Hematopoietic multipotent progenitor cell treated with erythropoietin and hydrocortisone succinate and interleukin-3 and kit ligand, for 17 days (in vitro differentiated cells): ENCODE results near the gene CALCOCO1.
"Not testable (repeated sequence)": the region's sequence is repeated elsewhere in the genome, so short reads cannot be mapped to it uniquely, and the experiment has no call there.

Source experiments
- DNase-seq: peaks from one replicate; pipeline ENCODE4 v3.0.0-alpha.2; 2015; ENCODE audit warnings: low spot score

Gene CALCOCO1, protein sequence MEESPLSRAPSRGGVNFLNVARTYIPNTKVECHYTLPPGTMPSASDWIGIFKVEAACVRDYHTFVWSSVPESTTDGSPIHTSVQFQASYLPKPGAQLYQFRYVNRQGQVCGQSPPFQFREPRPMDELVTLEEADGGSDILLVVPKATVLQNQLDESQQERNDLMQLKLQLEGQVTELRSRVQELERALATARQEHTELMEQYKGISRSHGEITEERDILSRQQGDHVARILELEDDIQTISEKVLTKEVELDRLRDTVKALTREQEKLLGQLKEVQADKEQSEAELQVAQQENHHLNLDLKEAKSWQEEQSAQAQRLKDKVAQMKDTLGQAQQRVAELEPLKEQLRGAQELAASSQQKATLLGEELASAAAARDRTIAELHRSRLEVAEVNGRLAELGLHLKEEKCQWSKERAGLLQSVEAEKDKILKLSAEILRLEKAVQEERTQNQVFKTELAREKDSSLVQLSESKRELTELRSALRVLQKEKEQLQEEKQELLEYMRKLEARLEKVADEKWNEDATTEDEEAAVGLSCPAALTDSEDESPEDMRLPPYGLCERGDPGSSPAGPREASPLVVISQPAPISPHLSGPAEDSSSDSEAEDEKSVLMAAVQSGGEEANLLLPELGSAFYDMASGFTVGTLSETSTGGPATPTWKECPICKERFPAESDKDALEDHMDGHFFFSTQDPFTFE

DNA sequence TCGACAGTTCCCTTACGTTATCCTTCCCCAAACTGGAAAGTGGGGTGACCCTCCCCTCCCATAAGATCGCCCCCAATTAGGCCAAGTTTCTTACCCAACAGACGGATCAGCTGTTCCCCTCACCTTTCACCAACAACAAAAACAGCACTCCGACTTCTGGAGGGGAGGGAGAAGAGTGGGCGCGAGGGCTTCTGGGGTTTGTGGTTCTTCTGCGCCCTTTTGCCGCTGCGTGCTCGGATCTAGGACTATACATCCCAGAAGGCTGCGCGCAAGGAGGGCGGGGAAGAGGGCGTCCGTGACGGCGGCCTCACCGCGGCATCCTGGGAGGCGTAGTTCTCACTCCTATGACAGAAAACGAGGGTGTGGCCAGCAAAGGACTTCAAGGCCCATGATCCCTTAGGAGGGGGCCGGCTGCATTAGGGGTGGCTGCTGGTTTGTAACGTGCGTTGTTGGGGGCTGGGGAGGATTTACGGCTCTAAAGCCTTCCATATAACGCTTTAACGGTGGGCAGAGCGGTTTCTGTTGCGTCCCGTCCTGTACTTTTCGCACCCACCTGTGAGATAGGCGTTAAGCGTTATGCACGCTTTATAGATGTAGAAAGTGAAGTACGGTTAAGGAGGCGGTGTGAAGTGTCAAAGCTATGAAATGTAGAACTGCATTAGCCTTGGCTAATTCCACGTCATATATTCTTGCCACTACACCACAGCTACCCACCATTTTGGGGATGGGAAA is at the start of gene CALCOCO1:
Gene CALCOCO1 (minus strand): TSS at position 143 of the 732 bp plus-strand sequence. CDS start 2,210 bp downstream, outside the sequence.
- peak; percentile 98 for DNase-seq

DNA sequence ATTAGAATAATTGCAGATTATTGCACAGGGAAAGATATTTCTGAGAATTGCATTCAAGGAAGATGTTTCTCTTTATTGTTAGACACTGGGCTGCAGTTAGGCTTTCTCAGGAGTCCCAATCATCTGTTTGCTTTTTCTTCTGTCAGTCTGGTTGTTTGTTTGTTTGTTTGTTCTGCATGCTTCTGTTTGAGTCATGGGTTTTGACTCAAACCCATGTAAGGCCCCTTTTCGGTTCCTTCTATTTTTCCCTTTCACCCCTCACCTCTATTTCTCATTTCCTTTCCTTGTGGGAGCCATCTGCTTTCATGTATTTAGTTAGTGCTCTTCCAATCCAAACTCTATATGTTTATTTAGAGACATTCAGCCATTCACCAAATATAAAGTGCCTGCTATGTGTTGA is 49.6 kb upstream of the CALCOCO1 start:
- DNase-seq = no peak

DNA sequence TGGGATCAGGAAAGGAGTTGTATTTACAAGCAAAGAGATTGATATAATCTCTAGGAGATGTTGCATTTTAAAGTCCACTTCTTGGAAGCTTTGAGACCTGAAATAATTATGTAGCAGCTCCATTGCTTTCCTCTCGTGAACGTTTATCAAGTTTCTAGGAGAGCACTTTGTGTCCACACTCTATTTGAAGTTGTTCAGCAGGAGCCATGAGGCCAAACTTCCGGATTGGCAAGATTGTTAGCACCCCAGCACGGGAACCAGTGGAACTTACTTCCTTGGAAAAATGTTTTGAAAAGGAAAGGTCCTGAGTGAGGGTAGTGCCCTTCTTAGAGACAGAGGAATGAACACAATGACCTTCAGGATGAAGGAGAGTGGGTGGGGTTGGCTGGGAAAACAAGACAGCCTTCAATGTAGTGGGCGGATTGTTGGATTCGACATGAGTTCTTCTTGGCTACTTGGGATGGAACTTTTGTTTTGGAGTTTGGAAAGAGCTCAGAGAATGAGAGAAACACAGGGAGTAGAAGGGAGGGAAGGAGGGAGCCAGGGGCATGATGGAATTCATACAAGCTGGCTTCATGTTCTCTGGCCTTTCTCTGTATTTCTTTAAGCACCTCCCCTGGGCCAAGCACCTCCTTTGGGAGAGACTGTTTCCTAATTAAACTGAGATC is 48.4 kb upstream of the CALCOCO1 start:
- no peak for DNase-seq

DNA sequence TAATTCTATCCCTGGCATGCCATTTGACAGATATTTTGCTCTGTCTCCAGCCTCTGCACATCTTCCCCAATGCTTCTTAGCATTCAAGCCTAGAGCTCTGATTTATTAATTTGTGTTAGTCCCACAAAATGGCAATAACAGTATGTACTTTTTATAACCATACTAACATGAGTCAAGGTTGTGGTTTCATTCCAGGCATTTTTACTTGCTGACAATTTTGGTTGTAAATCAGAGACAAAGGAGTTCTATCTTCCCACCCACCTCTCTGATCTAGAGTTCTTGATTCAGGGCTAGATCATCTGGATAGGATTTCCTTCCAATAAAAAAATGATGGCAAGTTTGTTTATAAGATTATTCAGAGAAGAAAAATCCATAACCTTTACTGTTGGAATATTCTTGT is 43.0 kb upstream of the CALCOCO1 start:
- DNase-seq = no peak

DNA sequence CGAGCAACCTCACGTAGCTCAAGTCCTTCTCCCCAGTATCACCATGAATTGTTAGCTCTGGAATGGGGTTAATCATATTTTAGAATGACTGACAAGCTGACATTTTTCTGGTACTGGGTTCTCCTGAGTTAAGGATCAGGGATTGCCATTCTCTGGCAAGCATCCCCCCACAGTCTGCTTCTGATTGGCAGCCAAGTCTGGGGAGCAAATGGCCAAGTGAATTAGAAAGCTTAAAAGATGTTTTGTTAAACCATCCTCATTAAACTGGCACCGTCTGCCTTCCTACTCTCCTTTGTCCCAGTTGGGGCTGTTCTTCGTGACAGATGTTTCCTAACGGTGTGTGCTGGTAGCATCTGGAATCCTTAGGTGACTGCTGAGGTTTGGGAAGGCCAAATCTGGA is 41.7 kb upstream of the CALCOCO1 start:
- no peak for DNase-seq

DNA sequence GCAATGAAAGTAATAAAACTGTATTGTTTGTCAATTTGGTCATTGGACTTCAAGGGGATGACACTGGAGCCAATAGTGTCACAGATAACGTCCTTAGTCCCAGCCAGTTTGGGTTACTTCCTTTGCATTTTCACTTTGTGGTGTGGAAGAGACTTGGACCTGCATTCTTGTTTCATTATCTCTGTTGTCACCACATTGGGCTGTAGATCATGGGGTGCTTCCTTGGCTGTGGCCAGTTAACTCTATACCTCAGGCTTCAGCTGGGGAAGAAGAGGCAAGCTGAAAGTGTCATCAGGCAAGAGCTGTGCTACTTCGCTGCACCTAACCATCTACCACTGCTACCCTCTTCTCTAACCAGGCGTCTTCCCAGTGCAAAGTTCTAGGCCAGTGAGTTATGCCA is 39.6 kb upstream of the CALCOCO1 start:
- DNase-seq = no peak

DNA sequence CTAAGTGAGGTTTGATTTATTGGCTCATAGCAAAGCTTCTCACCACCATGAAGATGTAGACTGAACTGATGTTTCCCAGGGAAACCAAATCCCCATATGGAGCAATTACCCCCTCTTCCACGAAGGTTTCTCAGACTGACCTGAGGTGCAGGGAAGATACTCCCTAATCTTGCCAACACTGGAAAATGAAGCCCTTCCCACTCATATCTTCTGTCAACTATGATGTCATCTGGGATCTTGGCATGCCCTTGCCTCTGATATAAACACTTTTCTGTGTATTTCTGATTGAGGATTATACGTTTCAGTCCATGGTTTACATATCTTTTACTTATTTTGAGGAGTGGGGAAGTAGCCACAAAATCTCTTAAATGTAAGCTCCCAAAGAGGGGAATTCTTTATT is 38.6 kb upstream of the CALCOCO1 start:
- no peak for DNase-seq

DNA sequence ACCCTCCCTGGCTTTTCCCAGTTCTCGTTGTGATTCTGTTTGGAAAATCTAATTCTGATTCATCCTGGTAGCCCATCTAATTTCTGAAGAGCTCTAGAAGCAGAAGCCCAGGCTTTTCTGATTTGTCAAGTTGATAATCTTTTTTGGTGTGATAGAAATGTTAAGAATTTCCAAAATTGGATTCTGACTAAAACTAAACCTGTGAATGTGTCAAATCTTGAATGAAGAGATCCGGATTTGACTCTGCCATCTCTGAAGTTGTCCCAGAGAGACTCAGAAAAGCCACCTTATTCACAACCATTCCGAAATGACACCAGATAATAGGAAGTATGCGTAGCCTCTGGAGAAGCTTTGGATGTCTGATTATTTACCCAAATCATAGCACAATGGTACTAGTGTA is 37.4 kb upstream of the CALCOCO1 start:
- DNase-seq = no peak

DNA sequence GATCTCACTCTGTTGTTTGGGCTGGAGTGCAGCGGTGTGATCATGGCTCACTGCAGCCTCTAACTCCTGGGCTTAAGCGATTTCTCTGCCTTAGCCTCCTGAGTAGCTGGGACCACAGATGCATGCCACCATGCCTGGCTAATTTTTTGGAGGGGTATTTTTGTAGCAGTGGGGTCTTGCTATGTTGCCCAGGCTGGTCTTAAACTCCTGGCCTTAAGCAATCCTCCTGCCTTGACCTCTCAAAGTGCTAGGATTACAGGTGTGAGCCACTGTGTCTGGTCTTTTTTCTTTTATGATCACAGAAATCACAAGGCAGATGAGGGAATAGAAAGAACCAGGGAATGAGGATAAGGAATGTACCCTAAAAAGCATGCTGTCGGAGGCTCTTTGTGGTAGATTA is 35.5 kb upstream of the CALCOCO1 start:
- DNase-seq = not testable (repeated sequence)

DNA sequence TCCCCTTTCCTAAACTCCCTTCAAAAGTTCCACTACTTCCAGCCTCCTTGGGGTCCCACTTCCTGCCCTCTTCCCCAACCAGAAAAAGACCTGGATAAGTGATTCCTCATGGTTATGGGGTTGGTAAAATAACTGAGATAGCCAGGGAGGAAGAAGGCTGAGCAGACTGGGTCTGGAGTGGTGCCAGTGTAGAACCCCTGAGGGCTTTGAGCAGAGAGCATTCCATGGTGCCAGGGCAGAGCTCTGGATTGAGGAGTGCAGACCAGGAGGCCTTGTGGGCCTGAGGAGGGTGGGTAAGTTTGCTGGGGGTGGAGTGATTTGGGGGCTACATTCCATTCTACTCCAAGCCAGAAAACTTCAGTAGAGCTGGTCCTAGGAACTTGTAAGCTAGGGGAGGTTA is 34.1 kb upstream of the CALCOCO1 start:
- no peak for DNase-seq

DNA sequence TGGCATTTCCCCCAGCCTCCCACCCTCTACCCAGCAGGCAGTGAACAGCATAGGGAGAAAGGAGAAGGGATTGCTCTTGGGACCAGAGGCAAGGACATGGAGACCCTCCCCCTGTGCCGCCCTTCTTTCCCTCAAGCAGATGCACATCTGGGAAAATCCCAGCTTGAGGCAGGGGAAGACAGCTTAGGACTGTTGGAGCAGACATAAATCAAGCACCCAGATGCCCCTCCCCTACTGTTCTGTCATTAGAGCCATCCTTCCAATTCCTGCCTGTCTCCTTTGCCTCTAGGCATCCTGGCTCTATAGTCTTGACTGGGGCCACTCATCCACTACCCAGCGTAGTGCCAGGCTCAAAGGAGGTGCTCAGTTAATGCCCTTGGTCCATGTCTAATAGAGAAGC is 32.0 kb upstream of the CALCOCO1 start:
- DNase-seq = no peak

DNA sequence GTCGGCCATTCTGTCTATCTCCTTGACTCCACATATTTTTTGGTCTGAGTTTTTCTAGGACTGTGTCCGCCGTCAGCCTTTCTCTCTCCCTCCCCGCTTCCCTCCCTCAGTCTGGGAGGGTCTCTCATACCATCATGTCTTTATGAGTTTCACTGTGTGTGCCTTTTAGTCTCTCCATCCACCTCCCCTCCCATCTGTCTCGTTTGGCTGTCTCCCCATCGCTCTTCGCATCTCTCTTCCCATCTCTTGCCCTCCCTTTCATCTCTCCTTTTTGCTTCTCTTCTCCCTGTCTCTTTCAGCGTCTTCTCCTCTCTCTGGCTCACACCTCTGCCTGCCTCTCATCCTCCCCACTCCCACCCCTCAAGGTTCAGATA is 31.5 kb upstream of the CALCOCO1 start:
- DNase-seq = no peak

DNA sequence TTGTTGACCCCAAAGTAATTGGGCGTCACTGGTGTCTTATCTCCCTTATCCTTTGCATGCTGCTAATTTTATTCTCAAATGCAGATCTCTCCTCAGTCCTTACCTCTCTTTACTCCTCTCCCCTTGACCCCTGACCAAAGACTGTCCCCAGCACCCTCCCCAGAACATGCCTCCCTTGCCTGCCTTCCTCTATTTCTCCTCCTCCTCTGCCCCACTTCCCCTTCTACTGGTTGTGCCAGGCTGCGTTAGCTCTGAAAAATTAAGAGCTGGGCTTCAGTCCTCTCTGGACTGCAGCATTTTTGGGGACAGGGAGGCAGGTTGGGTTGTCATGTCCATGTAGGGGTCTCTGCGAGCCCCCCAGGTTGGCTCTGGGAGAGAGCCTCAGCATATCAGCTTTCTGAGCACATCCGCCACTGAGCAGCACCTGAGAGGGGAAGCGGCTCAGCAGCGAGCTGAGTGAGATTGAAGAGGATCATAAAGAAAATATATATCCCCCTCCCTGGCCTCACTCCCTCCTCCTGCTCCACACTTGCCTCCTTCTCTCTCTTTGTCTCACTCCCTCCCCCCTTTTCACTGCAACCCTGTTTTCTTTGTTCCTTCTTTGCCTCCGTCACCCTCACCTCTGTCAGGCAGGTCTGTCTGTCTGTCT is 31.0 kb upstream of the CALCOCO1 start:
- DNase-seq = no peak

DNA sequence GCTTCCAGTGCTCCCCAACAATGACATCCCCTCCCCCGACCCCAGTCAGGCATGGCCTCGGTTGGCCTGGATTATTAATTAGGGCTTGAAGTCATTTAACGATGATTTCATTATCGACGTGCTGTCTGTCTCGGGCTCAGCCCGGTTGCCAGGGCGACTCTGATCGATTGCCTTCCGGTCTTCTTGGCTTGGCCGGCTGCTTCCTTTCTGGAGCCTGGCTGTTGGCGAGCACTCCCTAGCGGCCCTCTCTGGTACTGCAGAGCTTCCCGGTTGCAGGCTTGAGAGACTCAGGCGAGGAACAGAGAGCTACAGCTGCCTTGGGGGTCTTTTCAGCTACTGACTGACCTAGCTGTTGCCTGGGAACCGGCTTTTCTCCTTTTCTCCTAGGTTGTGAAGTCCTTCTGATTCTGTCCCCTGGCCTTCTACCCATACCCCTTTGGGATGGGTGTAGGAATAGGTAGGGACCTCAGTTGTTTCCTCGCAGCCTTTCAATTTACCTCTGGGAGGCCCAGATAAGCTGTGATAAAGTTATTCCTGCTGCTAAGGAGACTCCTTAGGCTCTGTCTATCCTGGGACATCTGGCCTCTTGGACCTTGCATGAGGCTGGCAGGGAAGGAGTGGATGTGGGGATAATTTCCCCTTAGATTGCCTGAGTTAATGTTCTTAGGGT is 30.0 kb upstream of the CALCOCO1 start:
- peak; percentile 66 for DNase-seq

DNA sequence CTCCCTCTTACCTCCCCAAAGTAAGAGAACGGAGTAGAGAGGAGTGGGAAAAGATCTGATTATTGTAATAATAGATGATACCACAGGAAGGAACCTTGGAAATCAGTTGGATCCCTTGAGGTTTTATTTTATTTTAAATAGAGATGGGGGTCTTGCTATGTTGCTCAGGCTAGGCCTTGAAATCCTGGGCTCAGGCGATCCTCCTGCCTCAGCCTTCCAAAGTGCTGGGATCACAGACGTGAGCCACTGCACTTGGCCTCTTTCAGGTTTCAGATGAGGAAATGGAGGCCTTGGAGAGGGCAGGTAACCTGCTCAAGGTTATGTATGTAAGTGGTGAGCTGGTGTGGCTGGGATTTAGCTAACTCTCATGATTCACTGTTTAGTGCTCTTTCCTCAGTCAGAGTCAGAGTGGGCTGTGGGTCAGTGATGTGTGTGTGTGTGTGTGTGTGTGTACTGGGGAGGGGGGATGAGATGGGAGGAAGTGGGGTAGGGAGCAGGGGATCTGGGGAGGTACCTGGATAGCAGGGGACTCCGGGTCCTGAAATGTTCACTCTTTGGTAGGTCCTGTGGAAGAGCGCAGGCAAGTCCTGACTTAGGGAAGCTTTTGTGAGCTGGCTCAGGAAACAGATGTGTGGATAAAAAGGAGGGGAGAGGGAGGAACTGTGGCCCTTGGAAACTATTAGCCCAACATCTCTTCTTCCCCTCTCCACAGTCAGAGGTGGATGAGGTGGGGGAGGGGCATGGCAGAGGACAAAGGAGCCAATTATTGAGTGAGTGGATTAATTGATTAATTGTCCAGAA is 29.2 kb upstream of the CALCOCO1 start:
- DNase-seq = no peak

DNA sequence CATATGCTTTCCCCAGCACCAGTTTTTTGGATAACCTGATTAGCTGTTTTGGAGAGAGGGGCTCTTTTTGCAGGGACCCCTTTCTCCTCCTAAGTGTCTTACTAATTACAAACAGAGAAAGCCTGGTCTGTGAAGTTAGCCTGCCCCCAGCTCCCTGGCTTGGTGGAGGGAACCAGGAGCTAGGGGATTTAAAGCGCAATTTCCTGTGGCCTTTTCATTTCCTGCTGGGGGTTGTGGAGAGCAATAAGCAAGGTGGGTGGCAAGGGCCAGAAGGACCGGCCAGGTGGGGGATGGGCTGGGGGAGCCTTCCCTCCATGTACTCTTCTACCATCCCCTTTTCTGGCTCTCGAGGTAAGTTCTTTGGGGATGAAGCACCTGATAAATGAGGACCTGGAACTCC is 28.6 kb upstream of the CALCOCO1 start:
- no peak for DNase-seq

DNA sequence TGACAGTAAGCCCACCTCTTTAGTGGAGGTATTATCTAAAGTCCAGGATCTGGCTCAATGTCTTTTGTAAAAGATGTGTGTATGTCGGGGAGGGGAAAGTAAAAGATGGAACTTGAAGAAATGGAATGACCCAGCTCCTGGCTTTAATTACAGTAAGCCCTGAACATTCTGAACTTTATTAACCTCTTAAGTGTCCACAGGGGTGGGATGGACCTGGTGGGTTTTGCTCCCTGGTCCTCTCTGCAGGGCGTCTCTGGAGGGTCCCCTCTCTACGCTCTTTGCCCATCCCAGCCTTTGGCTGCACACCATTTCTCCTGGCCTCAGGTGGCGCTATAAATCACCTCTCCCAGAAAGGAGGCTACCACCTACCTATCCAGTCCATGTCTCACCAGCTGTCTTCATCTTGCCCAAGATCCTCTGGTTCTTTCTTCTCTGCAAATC is 28.2 kb upstream of the CALCOCO1 start:
- DNase-seq = no peak

DNA sequence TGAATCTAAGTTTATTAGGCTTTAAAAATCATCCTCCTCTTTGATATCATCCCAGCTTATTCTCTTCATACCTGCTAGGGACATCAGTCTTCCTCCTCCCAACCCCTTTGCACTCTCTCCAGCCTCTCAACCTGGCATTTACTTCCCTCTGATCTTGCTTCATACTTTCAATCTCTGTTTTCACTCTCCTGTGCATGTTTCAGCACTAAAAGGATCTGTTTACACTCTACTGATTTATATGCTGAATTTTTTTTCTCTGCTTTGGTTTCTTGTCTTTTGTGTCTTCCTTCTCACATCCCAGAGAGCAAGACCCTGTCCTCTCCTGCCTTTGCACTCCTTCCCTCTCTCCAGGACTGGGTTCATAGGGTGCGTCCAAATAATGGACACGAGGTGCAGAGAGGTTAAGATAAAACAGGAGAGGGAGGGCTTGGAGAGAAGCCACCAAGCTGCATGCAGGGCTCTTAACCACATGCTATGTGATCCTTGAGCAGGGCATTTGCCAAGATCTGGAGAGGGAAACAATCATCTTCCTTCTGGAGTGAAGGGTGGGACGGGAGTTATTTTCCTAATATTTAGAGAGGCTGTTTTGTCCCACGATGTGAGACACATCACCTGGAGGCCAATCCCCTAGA is 27.5 kb upstream of the CALCOCO1 start:
- DNase-seq = no peak

DNA sequence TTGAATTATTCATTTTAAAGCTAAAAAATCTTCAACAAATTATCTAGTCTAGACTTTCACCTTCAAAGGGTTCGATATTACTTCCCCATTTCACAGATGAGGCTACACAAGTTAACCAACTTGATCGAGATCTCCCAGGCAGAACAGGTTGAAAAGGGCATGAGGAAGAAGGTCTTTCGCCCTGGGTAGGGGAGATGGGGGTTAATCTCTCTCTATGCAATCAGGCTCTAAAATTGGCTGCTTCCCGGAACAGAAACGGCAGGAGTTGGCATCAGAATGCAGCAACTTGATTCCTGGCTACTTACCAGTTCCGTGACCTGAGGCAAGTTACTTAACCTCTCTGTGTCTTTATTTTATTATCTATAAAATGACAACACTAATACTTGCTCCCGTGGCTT is 26.9 kb upstream of the CALCOCO1 start:
- DNase-seq = no peak

DNA sequence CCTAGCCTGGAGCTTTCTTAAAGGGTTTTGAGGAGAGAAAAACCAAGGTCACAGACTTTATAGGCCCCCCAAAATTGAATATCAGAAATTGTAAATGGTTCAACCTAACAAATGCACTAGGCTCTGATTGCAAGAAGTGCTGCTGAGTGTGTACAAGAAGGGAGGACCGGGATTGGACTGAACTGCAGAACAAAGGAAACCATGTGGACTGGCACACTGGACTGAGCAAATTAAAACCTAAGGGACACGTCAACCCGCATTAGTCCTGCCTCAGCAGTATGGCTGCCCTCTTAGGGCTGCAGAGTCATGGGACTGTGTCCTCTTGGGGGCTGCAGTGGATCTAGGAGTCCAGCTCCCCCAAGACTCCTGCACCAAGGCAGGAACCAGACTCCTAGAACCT is 25.4 kb upstream of the CALCOCO1 start:
- no peak for DNase-seq
